ENCODE results near the gene GALR1. TPM values are rescaled to one million over a fixed set of nuclear protein-coding genes. Genes with fewer than 3 reads are reported as not detected.
"Not testable (repeated sequence)": the region's sequence is repeated elsewhere in the genome, so short reads cannot be mapped to it uniquely, and the experiment has no call there.

The GALR1 gene
- total RNA-seq, 1 donor from 2014 or later, result not detected

GRCh38 chr18:77271576-77272481, 22.2 kb downstream of the GALR1 start:
- peaks cover 7% of the 10 kb centered on the region for H3K27me3 Mint-ChIP-seq (ENCODE audit: unreplicated experiment)
- H3K27ac Mint-ChIP-seq (ENCODE audit: unreplicated experiment), result no peak overlapping the region
- TF ChIP-seq CTCF (IDR thresholded peaks at IDR 0.05), result no peak
- H3K4me3 Mint-ChIP-seq (ENCODE audit: unreplicated experiment), result no peak overlapping the region
- DNase-seq (ENCODE audit: extremely low spot score, unreplicated experiment), result no peak
- no peaks in the 10 kb centered on the region for H3K4me1 Mint-ChIP-seq (ENCODE audit: unreplicated experiment)
- H3K9me3 Mint-ChIP-seq (ENCODE audit: unreplicated experiment), result no peaks in the 10 kb centered on the region
- no peaks in the 10 kb centered on the region for H3K36me3 Mint-ChIP-seq (ENCODE audit: unreplicated experiment)

- not testable (repeated sequence) for H3K4me1 Mint-ChIP-seq (ENCODE audit: unreplicated experiment); DNase-seq (ENCODE audit: extremely low spot score, unreplicated experiment); H3K36me3 Mint-ChIP-seq (ENCODE audit: unreplicated experiment); H3K27ac Mint-ChIP-seq (ENCODE audit: unreplicated experiment); H3K4me3 Mint-ChIP-seq (ENCODE audit: unreplicated experiment); H3K27me3 Mint-ChIP-seq (ENCODE audit: unreplicated experiment)
- peaks cover 12% of the 10 kb centered on the region for H3K9me3 Mint-ChIP-seq (ENCODE audit: unreplicated experiment)
Measured at GRCh38 chr18:77290841-77291240, 41.2 kb downstream of the GALR1 start.

GRCh38 chr18:77298172-77298571, 48.5 kb downstream of the GALR1 start:
- DNase-seq (ENCODE audit: extremely low spot score, unreplicated experiment), result no peak

GRCh38 chr18:77299706-77300105, 50.1 kb downstream of the GALR1 start:
- peak; percentile 73 for DNase-seq (ENCODE audit: extremely low spot score, unreplicated experiment)

More at GRCh38 chr18:77298172-77298571, 48.5 kb downstream of the GALR1 start:
- Mint-ChIP-seq H3K36me3 (ENCODE audit: unreplicated experiment) (no peaks in the 10 kb centered on the region), H3K27ac (ENCODE audit: unreplicated experiment) (no peak overlapping the region), H3K9me3 (ENCODE audit: unreplicated experiment) (peaks cover 6% of the 10 kb centered on the region), H3K4me3 (ENCODE audit: unreplicated experiment) (no peak overlapping the region), H3K27me3 (ENCODE audit: unreplicated experiment) (no peaks in the 10 kb centered on the region), H3K4me1 (ENCODE audit: unreplicated experiment) (no peaks in the 10 kb centered on the region)
- no peak for TF ChIP-seq CTCF (IDR thresholded peaks at IDR 0.05)

GRCh38 chr18:77300579-77300978, 50.9 kb downstream of the GALR1 start:
- H3K4me3 Mint-ChIP-seq (ENCODE audit: unreplicated experiment), result no peak overlapping the region
- H3K27me3 Mint-ChIP-seq (ENCODE audit: unreplicated experiment), result no peaks in the 10 kb centered on the region
- no peaks in the 10 kb centered on the region for H3K36me3 Mint-ChIP-seq (ENCODE audit: unreplicated experiment)
- no peak overlapping the region for H3K27ac Mint-ChIP-seq (ENCODE audit: unreplicated experiment)
- H3K4me1 Mint-ChIP-seq (ENCODE audit: unreplicated experiment), result no peaks in the 10 kb centered on the region
- H3K9me3 Mint-ChIP-seq (ENCODE audit: unreplicated experiment), result peaks cover 6% of the 10 kb centered on the region
- peak; percentile 74 for DNase-seq (ENCODE audit: extremely low spot score, unreplicated experiment)
- TF ChIP-seq CTCF (IDR thresholded peaks at IDR 0.05), result no peak

More at GRCh38 chr18:77299706-77300105, 50.1 kb downstream of the GALR1 start:
- H3K9me3 Mint-ChIP-seq (ENCODE audit: unreplicated experiment), result peaks cover 6% of the 10 kb centered on the region
- H3K4me1 Mint-ChIP-seq (ENCODE audit: unreplicated experiment), result no peaks in the 10 kb centered on the region
- no peak for TF ChIP-seq CTCF (IDR thresholded peaks at IDR 0.05)
- no peaks in the 10 kb centered on the region for H3K36me3 Mint-ChIP-seq (ENCODE audit: unreplicated experiment)
- no peak overlapping the region for H3K4me3 Mint-ChIP-seq (ENCODE audit: unreplicated experiment)
- H3K27me3 Mint-ChIP-seq (ENCODE audit: unreplicated experiment), result no peaks in the 10 kb centered on the region
- no peak overlapping the region for H3K27ac Mint-ChIP-seq (ENCODE audit: unreplicated experiment)

All from osteocyte (in vitro differentiated cells).